ENCODE data around the gene PTPN4. TPM values are rescaled to one million over a fixed set of nuclear protein-coding genes. Genes with fewer than 3 reads are reported as not detected.

PTPN4 gene
- total and polyA plus RNA-seq, 2 donors (not counting 3 experiments of a cell fraction or from before 2014, with no cell fraction given): 6.8 to 29.6 TPM

DNA sequence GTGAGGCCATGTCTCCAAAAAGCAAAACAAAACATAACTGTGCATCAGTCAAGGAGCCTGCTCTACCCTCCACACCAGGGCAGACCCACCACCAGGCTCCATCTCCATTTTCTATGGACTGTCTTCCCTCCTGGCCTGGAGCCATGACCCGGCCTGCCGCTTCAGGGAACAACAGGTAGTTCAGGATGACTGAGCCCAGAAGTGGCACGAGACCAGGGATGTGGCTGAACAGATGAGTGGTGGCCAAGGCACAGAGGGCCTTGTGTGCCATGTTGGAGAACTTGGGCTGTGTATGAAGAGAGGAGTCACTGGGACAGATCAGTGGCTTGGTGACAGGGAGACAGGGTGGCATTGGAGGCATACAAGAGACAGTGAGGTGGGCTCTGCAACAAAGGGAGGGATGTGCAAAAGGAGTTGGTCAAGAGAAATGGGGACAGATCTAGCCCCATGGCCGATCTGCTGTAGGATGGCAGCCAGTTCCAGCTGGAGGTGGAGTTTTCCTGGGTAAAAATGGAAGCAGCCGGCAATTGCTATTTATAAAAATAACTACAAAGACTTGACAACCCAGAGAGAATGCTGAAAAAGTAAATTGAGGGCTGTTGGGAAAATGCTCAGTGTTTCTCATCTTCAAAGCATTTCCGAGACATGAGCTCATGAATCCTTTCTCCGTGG is 45.8 kb upstream of the PTPN4 start:
- Histone ChIP-seq H3K27me3 (ENCODE audit: control insufficient read depth in 2 of 2, insufficient read depth in 2 of 2, low read length in 2 of 2) (peaks cover 0 to 6% of the 10 kb centered on the region in 2 experiments), H2AFZ (ENCODE audit: low read depth, low read length) (no peak overlapping the region), H3K9ac (replicated peaks; ENCODE audit: extremely low read depth, insufficient read depth, low read length) (no peak overlapping the region), H3K4me3 (replicated peaks in 1 of 3; ENCODE audit: insufficient read depth in 1 of 3, low read depth in 1 of 3, low read length in 3 of 3) (no peak overlapping the region), H3K4me1 (ENCODE audit: control insufficient read depth, extremely low read depth, insufficient read depth, low read length) (no peaks in the 10 kb centered on the region), H3K79me2 (ENCODE audit: control insufficient read depth, insufficient read depth, low read length) (no peaks in the 10 kb centered on the region), H3K36me3 (ENCODE audit: control insufficient read depth in 2 of 2, extremely low read depth in 1 of 2, insufficient read depth in 2 of 2, low read length in 2 of 2) (no peaks in the 10 kb centered on the region), H4K20me1 (replicated peaks; ENCODE audit: control insufficient read depth, extremely low read depth, insufficient read depth, low read length) (no peaks in the 10 kb centered on the region), H3K9me3 (replicated peaks; ENCODE audit: control insufficient read depth, insufficient read depth, low read length) (no peaks in the 10 kb centered on the region), H3K27ac (ENCODE audit: insufficient read depth, low read depth, low read length) (no peak overlapping the region), H3K4me2 (ENCODE audit: insufficient read depth, low read length) (no peak overlapping the region), H3K9me1 (replicated peaks; ENCODE audit: control insufficient read depth, extremely low read depth, insufficient read depth, low read length) (no peaks in the 10 kb centered on the region)
- ChIA-PET CTCF (interaction anchor here (3.3 kb wide), 1 partner anchor 11 kb away, joined by 19 read pairs; no protein-coding TSS in a partner anchor), POLR2A (no interaction called here)
- TF ChIP-seq POLR2AphosphoS5 (IDR thresholded peaks at IDR 0.05; ENCODE audit: insufficient read depth, low read depth, low read length) (no peak), MYC (IDR thresholded peaks at IDR 0.05; ENCODE audit: low read depth, low read length) (no peak), MAX (IDR thresholded peaks at IDR 0.05; ENCODE audit: insufficient read depth, insufficient read length) (no peak), JUN (IDR thresholded peaks at IDR 0.05; ENCODE audit: borderline replicate concordance, insufficient read depth, insufficient read length, low read depth) (no peak), EZH2 (IDR thresholded peaks at IDR 0.05; ENCODE audit: borderline replicate concordance, low read depth, low read length, severe bottlenecking) (no peak), GATA2 (IDR thresholded peaks at IDR 0.05; ENCODE audit: insufficient read depth, insufficient read length, low read depth, low read length) (no peak), FOS (IDR thresholded peaks at IDR 0.05; ENCODE audit: borderline replicate concordance, insufficient read depth, low read length) (no peak), POLR2A (IDR thresholded peaks at IDR 0.05; ENCODE audit: low read depth, low read length) (no peak)
- TF ChIP-seq, protein P1, sequence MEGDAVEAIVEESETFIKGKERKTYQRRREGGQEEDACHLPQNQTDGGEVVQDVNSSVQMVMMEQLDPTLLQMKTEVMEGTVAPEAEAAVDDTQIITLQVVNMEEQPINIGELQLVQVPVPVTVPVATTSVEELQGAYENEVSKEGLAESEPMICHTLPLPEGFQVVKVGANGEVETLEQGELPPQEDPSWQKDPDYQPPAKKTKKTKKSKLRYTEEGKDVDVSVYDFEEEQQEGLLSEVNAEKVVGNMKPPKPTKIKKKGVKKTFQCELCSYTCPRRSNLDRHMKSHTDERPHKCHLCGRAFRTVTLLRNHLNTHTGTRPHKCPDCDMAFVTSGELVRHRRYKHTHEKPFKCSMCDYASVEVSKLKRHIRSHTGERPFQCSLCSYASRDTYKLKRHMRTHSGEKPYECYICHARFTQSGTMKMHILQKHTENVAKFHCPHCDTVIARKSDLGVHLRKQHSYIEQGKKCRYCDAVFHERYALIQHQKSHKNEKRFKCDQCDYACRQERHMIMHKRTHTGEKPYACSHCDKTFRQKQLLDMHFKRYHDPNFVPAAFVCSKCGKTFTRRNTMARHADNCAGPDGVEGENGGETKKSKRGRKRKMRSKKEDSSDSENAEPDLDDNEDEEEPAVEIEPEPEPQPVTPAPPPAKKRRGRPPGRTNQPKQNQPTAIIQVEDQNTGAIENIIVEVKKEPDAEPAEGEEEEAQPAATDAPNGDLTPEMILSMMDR (IDR thresholded peaks at IDR 0.05; ENCODE audit: extremely low read depth in 1 of 2, insufficient read depth in 1 of 2, low read depth in 1 of 2, low read length in 2 of 2): no peak
- BruUV-seq (replicated peaks): no TSS peak
- intact Hi-C loops (cut with micrococcal nuclease): no loop called here
- FAIRE-seq: no peak
- DNase-seq (ENCODE audit: low read depth, low spot score): no peak
- dilution Hi-C loops (cut with MboI; ENCODE audit: extremely low pct_ligation_motif_present, low sequenced_read_pairs): no loop called here
